Endothelial cell (in vitro differentiated cells): Measurements from ENCODE around the gene HDAC4. TPM values are rescaled to one million over a fixed set of nuclear protein-coding genes. Genes with fewer than 3 reads are reported as not detected.

Experiments
- DNase-seq: peaks from one replicate; pipeline ENCODE4 v3.0.0; 2021; ENCODE audit warnings: low spot score
- H3K27ac Mint-ChIP-seq: one replicate; pipeline ENCODE4 v1.8.0; 2021; ENCODE audit warnings: mixed read lengths, inconsistent platforms; ENCODE audit not compliant: unreplicated experiment
- H3K27me3 Mint-ChIP-seq: one replicate; pipeline ENCODE4 v1.8.0; 2021; ENCODE audit warnings: mild to moderate bottlenecking, moderate library complexity, mixed read lengths, inconsistent platforms; ENCODE audit not compliant: unreplicated experiment
- H3K36me3 Mint-ChIP-seq: one replicate; pipeline ENCODE4 v1.8.0; 2021; ENCODE audit warnings: mild to moderate bottlenecking, low read depth, mixed read lengths, inconsistent platforms; ENCODE audit not compliant: unreplicated experiment
- H3K4me1 Mint-ChIP-seq: one replicate; pipeline ENCODE4 v1.8.0; 2021; ENCODE audit warnings: mild to moderate bottlenecking, mixed read lengths, inconsistent platforms; ENCODE audit not compliant: unreplicated experiment
- H3K4me3 Mint-ChIP-seq: one replicate; pipeline ENCODE4 v1.8.0; 2021; ENCODE audit warnings: mild to moderate bottlenecking, mixed read lengths, inconsistent platforms; ENCODE audit not compliant: unreplicated experiment
- H3K9me3 Mint-ChIP-seq: one replicate; pipeline ENCODE4 v1.8.0; 2021; ENCODE audit warnings: mixed read lengths, inconsistent platforms; ENCODE audit not compliant: unreplicated experiment
- total RNA-seq: library from RNA; stranded (reverse); fragmentation: NEBNext Ultra II Directional; extraction: Animal tissue kit (Norgen Biotek cat#: 25700); gene quantifications from one replicate; pipeline ENCODE4 v1.2.1, GENCODE V29; 2021; ENCODE audit not compliant: unreplicated experiment
- TF ChIP-seq, protein P1 (sequence below): fragments of 200-600 bp; sonication (generic); IDR thresholded peaks from one replicate; pipeline ENCODE4 v1.5.0; 2021; ENCODE audit warnings: antibody characterized with exemption; ENCODE audit not compliant: unreplicated experiment

HDAC4 gene
- total RNA-seq, 1 donor from 2014 or later: 26.0 TPM

DNA sequence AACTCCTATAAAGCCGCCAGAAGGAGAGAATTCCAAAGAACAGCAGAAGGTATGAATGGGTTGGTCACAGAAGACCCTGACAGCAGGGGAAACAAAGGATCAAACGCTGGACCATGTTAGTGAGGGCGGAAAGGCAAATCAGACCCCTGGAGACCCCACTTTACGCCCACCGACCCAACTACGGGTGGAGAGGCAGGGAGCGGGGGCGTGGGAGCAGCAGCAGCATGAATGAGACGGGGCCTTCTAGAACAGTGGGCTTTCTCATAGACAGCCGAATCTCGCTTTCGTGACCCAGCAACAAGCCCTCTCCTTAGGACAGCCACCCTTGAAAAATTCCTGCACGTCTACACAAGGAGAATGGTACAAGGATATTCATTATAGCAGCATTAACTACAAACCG is 191.0 kb downstream of the HDAC4 start:
- DNase-seq: no peak
- TF ChIP-seq, protein P1, sequence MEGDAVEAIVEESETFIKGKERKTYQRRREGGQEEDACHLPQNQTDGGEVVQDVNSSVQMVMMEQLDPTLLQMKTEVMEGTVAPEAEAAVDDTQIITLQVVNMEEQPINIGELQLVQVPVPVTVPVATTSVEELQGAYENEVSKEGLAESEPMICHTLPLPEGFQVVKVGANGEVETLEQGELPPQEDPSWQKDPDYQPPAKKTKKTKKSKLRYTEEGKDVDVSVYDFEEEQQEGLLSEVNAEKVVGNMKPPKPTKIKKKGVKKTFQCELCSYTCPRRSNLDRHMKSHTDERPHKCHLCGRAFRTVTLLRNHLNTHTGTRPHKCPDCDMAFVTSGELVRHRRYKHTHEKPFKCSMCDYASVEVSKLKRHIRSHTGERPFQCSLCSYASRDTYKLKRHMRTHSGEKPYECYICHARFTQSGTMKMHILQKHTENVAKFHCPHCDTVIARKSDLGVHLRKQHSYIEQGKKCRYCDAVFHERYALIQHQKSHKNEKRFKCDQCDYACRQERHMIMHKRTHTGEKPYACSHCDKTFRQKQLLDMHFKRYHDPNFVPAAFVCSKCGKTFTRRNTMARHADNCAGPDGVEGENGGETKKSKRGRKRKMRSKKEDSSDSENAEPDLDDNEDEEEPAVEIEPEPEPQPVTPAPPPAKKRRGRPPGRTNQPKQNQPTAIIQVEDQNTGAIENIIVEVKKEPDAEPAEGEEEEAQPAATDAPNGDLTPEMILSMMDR: no peak
- H3K27ac Mint-ChIP-seq: no peak overlapping the region
- H3K36me3 Mint-ChIP-seq: no peaks in the 10 kb centered on the region
- H3K27me3 Mint-ChIP-seq: no peaks in the 10 kb centered on the region
- H3K9me3 Mint-ChIP-seq: no peaks in the 10 kb centered on the region
- H3K4me1 Mint-ChIP-seq: peaks cover 27% of the 10 kb centered on the region
- no peak overlapping the region for H3K4me3 Mint-ChIP-seq

DNA sequence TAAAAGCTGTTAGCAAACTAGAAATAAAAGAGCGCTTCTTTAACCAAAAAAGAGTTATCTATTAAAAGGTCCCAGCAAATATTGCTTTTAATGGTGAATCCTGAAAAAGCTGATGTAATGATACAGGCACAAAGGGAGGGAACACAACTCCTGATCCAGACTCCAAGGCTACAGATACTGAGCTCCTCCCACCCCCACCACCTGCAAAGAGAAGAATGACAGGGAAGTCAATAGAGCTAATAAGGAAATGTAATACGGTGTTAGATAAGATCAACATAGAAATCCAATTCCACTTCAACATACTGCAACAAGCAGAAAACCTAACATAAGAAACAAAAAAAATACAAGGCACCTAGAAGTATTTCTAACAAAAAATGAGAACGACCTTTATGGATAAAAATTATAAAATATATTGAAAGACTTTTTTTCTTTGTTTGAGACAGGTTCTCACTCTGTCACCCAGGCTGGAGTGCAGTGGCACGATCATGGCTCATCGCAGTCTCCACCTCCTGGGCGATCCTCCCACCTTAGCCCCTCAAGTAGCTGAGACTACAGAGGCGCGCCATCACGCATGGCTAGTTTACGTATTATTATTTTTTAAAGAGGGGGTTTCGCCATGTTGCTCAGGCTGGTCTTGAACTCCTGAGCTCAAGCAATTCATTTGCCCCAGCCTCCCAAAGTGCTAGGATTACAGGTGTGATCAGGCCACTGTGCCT is 192.2 kb downstream of the HDAC4 start:
- Mint-ChIP-seq H3K27ac (no peak overlapping the region), H3K4me1 (peaks cover 25% of the 10 kb centered on the region), H3K9me3 (no peaks in the 10 kb centered on the region), H3K27me3 (no peaks in the 10 kb centered on the region), H3K36me3 (no peaks in the 10 kb centered on the region), H3K4me3 (no peak overlapping the region)
- no peak for DNase-seq
- TF ChIP-seq, protein P1: no peak

DNA sequence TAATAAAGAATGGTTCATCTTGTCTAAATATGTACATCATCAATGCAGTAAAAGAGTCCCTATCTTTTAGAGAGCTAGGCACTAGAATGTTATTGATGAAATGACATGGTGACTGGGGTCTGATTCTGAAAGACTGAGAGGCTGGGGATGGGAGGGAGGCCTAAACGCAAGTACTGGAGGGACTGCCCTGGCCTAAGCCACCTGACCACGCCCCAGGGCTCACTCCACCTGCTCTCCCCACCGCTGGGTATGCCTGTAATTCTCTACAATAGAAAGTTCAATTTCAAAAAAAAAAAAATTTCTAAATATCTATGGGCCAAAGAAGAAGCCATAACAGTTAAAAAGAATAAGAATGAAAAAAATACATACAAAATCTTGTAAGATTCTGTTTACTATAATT is 194.0 kb downstream of the HDAC4 start:
- Mint-ChIP-seq H3K27me3 (no peaks in the 10 kb centered on the region), H3K4me1 (peaks cover 14% of the 10 kb centered on the region)

DNA sequence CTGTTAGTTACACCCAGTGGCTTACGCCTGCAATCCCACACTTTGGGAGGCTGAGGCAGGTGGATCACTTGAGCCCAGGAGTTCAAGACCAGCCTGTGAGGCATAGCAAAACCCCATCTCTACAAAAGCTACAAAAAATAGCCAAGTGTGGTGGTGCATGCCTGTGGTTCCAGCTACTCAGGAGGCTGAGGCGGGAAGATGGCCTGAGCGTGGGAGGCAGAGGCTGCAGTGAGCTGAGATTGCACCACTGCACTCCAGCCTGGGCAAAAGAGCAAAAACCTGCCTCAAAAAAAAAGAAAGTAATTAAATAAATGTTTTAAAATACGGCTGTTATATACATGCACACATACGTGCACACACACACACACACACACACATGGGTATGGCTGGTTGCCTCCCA is 194.8 kb downstream of the HDAC4 start:
- no peak for DNase-seq
- Mint-ChIP-seq H3K36me3 (no peaks in the 10 kb centered on the region), H3K4me1 (peaks cover 13% of the 10 kb centered on the region), H3K27ac (no peak overlapping the region), H3K27me3 (no peaks in the 10 kb centered on the region), H3K9me3 (no peaks in the 10 kb centered on the region), H3K4me3 (no peak overlapping the region)
- TF ChIP-seq, protein P1: no peak

More for the DNA sequence above, 194.0 kb downstream of the HDAC4 start:
- DNase-seq: no peak
- Mint-ChIP-seq H3K9me3 (no peaks in the 10 kb centered on the region), H3K36me3 (no peaks in the 10 kb centered on the region), H3K27ac (no peak overlapping the region), H3K4me3 (no peak overlapping the region)
- TF ChIP-seq, protein P1: no peak

DNA sequence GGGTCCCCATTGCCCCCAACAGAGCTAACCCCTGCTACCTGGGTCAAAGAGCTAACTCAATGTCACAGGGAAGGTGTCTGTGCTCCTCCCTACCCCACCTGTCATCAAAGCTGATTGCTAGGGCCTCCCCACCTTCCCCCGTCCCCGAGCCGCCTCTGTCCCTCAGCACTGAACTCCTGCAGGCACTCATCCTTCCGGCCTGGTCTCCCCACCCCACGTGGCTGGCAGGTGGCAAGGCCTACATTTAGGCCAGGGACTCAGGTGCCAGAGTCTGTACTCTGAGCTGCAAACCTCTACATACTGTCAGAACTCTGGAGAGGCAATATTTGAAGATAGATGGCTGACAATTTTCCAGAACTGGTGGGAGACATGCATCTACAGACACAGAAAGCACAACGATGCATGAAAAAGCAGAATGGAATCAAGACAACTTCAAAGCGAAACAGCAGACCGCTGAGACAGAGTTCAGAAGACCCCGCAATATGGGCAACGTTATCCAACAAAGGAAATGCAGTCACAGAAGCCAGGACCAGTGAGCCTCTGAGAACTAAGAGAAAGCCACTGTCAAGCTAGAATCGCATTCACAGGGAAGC is 195.8 kb downstream of the HDAC4 start:
- Mint-ChIP-seq H3K27me3 (no peaks in the 10 kb centered on the region), H3K9me3 (no peaks in the 10 kb centered on the region), H3K36me3 (no peaks in the 10 kb centered on the region), H3K4me3 (no peak overlapping the region), H3K27ac (no peak overlapping the region), H3K4me1 (peaks cover 17% of the 10 kb centered on the region)
- TF ChIP-seq, protein P1: no peak
- no peak for DNase-seq
